ENCODE data around the gene CCDC69.
"Not testable (repeated sequence)": the region's sequence is repeated elsewhere in the genome, so short reads cannot be mapped to it uniquely, and the experiment has no call there.

Gene CCDC69

GRCh38 chr5:151223447-151224264, at the start of gene CCDC69:
Gene CCDC69, minus strand, starts transcription at chr5:151224092. Its CDS starts 122 bp downstream, at chr5:151223970.
- peak; percentile 75 for DNase-seq

- DNase-seq: no peak
Observed at GRCh38 chr5:151271336-151271735, 47.4 kb upstream of the CCDC69 start.

DNA sequence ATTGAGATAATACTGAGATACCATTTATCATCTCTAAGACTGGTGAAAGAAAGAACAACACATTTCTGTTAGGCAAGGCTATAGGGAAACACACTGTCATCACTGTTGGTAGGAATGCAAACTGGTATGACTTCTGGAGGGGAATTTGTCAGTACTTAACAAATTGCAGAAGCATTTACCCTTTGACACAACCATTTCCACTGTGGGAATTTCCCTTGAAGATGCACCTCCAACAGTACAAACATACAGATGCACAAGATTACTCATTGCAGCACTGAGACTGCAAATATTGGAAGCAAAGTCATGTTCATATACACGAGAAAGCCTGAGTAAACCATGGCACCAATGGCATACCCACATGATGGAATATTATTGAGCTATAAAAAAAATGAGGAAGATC, 46.7 kb upstream of the CCDC69 start:
- no peak for DNase-seq

- no peak for DNase-seq
Observed at GRCh38 chr5:151267491-151268260, 43.8 kb upstream of the CCDC69 start.

DNA sequence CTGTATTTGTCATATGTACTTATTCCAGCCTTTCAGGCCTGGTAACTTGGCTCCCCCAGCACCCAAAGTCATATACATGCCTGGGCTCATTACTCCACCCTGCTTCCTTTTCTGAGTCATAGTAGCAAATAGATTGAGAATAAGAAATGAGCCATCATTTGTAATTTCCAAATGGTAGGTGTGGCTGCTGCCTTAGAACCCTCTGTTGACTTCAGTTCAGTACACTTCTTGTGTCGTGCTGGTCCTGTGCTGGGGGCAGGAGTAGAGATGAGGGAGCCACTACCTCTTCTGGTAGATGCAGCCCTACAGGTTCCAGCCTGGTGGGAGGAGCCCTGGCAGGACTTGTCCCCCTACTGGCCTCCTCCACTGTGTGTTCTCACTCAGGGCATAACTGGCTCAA, 40.2 kb upstream of the CCDC69 start:
- DNase-seq: peak; percentile 51

DNA sequence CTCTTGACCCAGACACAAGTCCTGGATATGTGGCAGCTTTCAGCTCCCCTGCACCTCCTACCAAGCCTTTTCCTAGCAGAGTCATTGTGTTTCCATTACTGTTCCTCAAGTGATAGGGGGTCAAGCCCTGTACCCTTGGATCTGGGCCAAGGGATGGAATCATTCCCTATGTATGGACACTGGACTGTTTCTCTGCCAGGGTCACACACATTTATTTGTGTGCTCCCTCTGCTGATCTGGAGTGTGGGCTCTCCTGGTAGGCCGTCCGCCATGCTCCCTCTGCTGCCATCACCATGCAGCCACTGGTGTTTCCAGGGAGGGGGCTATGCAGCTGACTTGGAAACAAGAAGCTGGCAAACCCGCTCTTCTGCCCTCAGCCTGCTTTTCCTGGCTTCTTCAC, 38.6 kb upstream of the CCDC69 start:
- no peak for DNase-seq

DNA sequence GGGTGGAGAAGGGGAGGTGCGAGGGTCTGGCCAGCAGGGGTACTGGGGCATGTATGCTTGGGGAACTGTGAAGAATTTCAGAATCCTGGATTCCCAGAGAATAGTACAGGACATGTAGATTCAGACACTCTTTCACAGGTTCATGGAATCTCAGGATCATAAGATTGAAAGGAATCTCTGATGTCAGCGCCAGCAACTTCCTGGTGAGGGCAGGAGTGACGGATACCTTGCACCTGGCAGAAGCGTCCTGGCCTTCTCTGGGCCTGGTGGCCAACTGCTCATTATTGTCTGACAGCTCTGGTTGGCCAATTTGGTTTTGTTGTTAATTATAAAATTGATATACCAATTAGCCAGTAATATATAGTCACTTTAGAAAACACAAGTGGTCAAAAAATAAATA, 36.0 kb upstream of the CCDC69 start:
- no peak for DNase-seq

DNA sequence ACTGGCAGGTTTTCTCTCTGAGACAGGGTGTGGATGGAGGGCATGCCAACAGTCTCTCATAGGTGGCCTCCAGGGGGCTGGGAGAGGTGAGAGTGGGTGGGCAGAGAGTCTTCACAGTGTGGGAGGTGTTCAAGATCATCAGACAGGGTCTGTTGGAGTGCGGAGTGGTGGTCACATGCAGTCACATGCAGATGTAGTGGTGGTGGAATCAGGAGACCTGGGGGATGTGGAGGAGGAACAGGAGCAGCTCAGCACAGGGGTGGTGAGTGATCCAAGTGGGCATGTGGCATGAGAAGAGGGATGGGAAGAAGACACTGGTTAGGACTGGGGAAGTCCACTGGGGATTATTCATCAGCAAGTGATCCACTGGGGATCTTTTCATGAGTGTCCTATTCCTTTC, 34.9 kb upstream of the CCDC69 start:
- DNase-seq: no peak

GRCh38 chr5:151258201-151258611, 34.3 kb upstream of the CCDC69 start:
- no peak for DNase-seq

DNA sequence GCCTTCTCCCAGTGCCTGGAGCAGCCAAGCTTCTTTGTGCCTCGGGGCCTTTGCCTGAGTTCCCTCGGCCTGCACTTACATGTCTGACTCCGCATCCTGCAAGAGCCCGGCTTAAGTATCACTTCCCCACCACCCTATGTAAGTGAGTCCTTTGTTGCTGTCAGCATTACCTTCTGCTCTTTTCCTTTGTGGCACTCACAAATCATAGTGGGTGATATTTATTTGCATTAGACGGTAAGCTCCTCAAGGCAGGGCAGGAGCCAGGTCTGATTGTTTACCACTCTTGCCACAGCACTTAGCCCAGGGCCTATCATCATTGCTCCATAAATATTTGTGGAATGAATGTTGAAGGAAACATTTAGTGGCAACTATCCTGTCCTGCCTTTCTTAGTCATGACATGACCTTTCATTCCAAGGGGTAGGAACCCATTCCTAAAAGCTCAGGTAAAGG, 33.9 kb upstream of the CCDC69 start:
- DNase-seq: no peak

DNA sequence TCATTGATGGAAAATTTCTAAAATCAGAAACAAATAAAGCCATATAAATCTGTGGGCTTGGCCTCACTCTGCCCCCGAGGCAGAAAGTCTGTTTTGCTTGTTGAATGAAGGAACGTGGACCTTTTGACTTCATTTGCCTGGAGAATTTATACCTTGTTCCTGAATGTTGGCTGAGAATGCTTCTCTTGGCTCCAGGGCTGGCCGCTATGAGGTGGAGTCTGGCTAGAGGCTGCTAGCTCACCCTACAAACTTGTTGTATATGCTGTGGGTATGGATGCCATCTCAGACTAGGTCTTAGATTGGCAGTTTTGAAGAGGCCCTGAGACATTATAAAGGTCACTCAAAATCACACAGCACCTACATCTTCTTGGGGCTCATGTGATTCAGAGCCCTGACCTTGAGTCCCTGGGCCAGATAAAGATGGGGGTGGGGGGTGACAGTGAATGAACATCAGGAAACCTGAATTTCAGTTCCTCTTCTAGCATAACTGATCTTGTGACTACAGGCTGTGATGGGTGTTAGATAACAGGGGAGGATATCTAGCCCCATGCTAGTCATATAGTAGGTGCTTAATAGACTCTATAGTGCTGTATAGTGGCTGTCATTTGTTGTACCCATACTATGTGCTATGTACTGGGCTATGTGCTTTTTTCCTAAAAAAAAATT, 31.9 kb upstream of the CCDC69 start:
- DNase-seq: no peak

GRCh38 chr5:151254990-151255389, 31.1 kb upstream of the CCDC69 start:
- not testable (repeated sequence) for DNase-seq

DNA sequence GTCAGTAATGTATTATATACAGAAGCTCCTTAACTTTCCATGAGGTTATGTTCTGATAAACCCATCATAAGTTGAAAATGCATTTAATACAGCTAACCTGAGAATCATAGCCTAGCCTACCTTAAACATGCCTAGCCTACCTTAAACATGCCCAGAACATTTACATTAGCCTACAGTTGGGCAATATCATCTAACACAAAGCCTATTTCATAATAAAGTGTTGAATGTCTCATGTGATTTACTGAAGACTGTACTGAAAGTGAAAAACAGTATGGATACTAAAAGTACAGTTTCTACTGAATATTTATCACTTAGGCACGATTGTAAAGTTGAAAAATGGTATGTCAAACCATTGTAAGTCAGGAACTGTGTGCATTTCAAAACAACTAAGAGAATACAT, 30.7 kb upstream of the CCDC69 start:
- DNase-seq: no peak

GRCh38 chr5:151253605-151253950, 29.7 kb upstream of the CCDC69 start:
- DNase-seq: no peak

GRCh38 chr5:151252762-151253604, 29.1 kb upstream of the CCDC69 start, which contains the start of gene GM2A:
Gene GM2A, plus strand, starts transcription at chr5:151253185. Its CDS starts 32 bp downstream, at chr5:151253217.
- peak; percentile 99 for DNase-seq

- no peak for DNase-seq
Observed at GRCh38 chr5:151251621-151252020, 27.7 kb upstream of the CCDC69 start.

GRCh38 chr5:151251001-151251551, 27.2 kb upstream of the CCDC69 start:
- DNase-seq: peak; percentile 45

- no peak for DNase-seq
Observed at GRCh38 chr5:151250346-151251000, 26.6 kb upstream of the CCDC69 start.

DNA sequence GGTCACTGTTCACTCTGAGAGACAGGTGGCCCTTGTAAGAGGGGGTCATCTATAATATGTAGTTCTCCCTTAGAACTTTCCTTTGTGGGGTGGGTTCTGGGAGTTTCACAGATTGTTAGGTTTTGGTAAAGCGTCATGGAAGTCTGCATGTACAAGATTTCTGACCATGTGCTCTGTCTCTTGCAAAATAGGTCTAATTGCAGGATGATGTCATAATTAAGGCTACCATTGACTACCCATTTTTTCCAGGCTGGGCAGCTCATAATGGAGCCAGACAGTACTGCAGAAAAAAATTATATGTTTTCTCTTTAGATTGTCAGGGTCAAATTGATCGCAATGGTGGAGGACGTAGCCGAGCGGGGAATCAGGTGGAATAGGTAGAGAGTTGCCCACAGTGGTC, 25.4 kb upstream of the CCDC69 start:
- DNase-seq: no peak

DNA sequence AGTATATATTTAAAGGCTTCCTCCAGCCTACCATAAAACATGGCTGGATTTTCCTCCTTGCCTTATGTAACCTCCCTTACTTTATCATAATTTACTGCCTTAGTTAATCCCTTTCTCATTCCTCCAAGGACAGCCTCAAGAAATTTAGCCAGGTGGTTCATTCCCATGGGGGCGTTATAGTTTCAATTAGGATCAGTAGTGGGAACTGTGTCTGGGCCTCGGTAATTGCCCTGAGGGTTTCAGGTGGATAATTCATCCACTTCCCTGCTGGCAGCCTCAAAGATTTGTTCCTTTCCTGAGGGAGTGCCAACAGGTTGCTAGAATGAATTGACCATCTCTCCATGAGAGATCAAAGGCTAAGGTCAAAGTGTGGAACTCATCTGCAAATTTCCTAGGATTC, 24.8 kb upstream of the CCDC69 start:
- no peak for DNase-seq

DNA sequence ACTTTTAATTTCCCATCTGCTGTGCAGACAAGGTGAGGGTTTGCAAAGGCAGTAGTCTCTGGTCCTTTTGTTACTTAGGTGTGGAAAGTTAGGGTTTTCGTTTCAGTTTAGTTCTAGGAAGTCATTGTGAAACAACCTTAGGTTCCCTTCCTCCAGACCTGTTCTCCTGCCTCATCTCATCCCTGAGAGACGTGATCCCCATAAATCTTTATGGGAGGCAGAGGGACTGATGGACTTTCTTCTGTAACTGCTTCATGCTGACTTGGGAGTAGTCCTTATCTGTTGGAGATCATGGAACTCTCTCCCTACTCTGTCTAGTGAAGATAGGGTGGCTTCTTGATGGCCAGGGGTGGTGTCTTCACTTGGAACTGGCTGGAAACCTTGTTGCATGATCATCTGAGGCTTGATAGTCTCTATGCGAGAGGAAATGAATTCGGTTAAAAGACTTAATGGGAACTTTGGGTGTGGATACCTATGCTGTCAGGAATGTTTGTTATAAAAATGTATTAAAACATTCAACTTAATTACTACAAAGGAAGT, 21.9 kb upstream of the CCDC69 start:
- no peak for DNase-seq

Data from stimulated activated CD8-positive, alpha-beta memory T cell treated with anti-CD3 and anti-CD28 coated beads, Interleukin-4, amount 100 ng/mL, for 48 hours (primary cell).